Measurements from ENCODE around the gene MRPS27.

MRPS27 gene

GRCh38 chr5:72319976-72320752, at the start of gene MRPS27, which contains the start of gene PTCD2:
TSS of gene MRPS27 (minus strand) at chr5:72320240. CDS start at chr5:72320221, 19 bp downstream.
TSS of gene PTCD2 (plus strand) at chr5:72320373. CDS start at chr5:72320383, 10 bp downstream.
- DNase-seq (ENCODE audit: low spot score), result peak; percentile 97

GRCh38 chr5:72369711-72370110, 49.7 kb upstream of the MRPS27 start:
- DNase-seq (ENCODE audit: low spot score), result no peak

GRCh38 chr5:72369301-72369700, 49.3 kb upstream of the MRPS27 start:
- DNase-seq (ENCODE audit: low spot score), result no peak

GRCh38 chr5:72368271-72368670, 48.2 kb upstream of the MRPS27 start:
- no peak for DNase-seq (ENCODE audit: low spot score)

GRCh38 chr5:72366324-72366976, 46.4 kb upstream of the MRPS27 start:
- peak; percentile 14 for DNase-seq (ENCODE audit: low spot score)

- no peak for DNase-seq (ENCODE audit: low spot score)
These were observed 44.9 kb upstream of the MRPS27 start for GRCh38 chr5:72364951-72365350.

- no peak for DNase-seq (ENCODE audit: low spot score)
These were observed 44.1 kb upstream of the MRPS27 start for GRCh38 chr5:72364171-72364570.

- DNase-seq (ENCODE audit: low spot score), result no peak
These were observed 43.2 kb upstream of the MRPS27 start for GRCh38 chr5:72363166-72363802.

- no peak for DNase-seq (ENCODE audit: low spot score)
These were observed 39.8 kb upstream of the MRPS27 start for GRCh38 chr5:72359886-72360285.

GRCh38 chr5:72358925-72359324, 38.9 kb upstream of the MRPS27 start:
- no peak for DNase-seq (ENCODE audit: low spot score)

- no peak for DNase-seq (ENCODE audit: low spot score)
These were observed 36.3 kb upstream of the MRPS27 start for GRCh38 chr5:72356361-72356760.

- no peak for DNase-seq (ENCODE audit: low spot score)
These were observed 35.8 kb upstream of the MRPS27 start for GRCh38 chr5:72355706-72356299.

- no peak for DNase-seq (ENCODE audit: low spot score)
These were observed 33.0 kb upstream of the MRPS27 start for GRCh38 chr5:72353046-72353445.

- no peak for DNase-seq (ENCODE audit: low spot score)
These were observed 32.6 kb upstream of the MRPS27 start for GRCh38 chr5:72352616-72353015.

GRCh38 chr5:72351376-72351775, 31.3 kb upstream of the MRPS27 start:
- DNase-seq (ENCODE audit: low spot score), result no peak

GRCh38 chr5:72347801-72348308, 27.8 kb upstream of the MRPS27 start:
- DNase-seq (ENCODE audit: low spot score), result no peak

- no peak for DNase-seq (ENCODE audit: low spot score)
These were observed 26.4 kb upstream of the MRPS27 start for GRCh38 chr5:72346398-72346797.

GRCh38 chr5:72338689-72339209, 18.7 kb upstream of the MRPS27 start:
- DNase-seq (ENCODE audit: low spot score), result no peak

- no peak for DNase-seq (ENCODE audit: low spot score)
These were observed 17.1 kb upstream of the MRPS27 start for GRCh38 chr5:72337159-72337558.

GRCh38 chr5:72330712-72331111, 10.7 kb upstream of the MRPS27 start:
- no peak for DNase-seq (ENCODE audit: low spot score)

- no peak for DNase-seq (ENCODE audit: low spot score)
These were observed 8.1 kb upstream of the MRPS27 start for GRCh38 chr5:72328172-72328571.

- no peak for DNase-seq (ENCODE audit: low spot score)
These were observed 6.2 kb upstream of the MRPS27 start for GRCh38 chr5:72326306-72326649.
